Measurements from ENCODE around the gene SLC4A11.

SLC4A11 gene

GRCh38 chr20:3210346-3210745 lies 28.6 kb downstream of the SLC4A11 start:
- DNase-seq (ENCODE audit: low read depth): no peak
- H3K4me3 ChIP-seq (ENCODE audit: low read depth, low read length): peak overlapping the region; percentile 91
- no peak for TF ChIP-seq CTCF (IDR thresholded peaks at IDR 0.05; ENCODE audit: low read depth, low read length, missing control alignments)

GRCh38 chr20:3209946-3210317 lies 29.1 kb downstream of the SLC4A11 start:
- no peak for TF ChIP-seq CTCF (IDR thresholded peaks at IDR 0.05; ENCODE audit: low read depth, low read length, missing control alignments)
- peak overlapping the region; percentile 91 for H3K4me3 ChIP-seq (ENCODE audit: low read depth, low read length)
- DNase-seq (ENCODE audit: low read depth): no peak

- TF ChIP-seq CTCF (IDR thresholded peaks at IDR 0.05; ENCODE audit: low read depth, low read length, missing control alignments): no peak
- no peak for DNase-seq (ENCODE audit: low read depth)
- peak within 1 kb of the TSS; percentile 91 for H3K4me3 ChIP-seq (ENCODE audit: low read depth, low read length)
Observed at GRCh38 chr20:3209257-3209945, 29.6 kb downstream of the SLC4A11 start, which contains the start of gene ITPA. ITPA (plus strand) TSS chr20:3209498; CDS start chr20:3209552, 54 bp downstream.

GRCh38 chr20:3208786-3209256 lies 30.2 kb downstream of the SLC4A11 start:
- no peak for TF ChIP-seq CTCF (IDR thresholded peaks at IDR 0.05; ENCODE audit: low read depth, low read length, missing control alignments)
- H3K4me3 ChIP-seq (ENCODE audit: low read depth, low read length): peak overlapping the region; percentile 91
- DNase-seq (ENCODE audit: low read depth): no peak

GRCh38 chr20:3204124-3204794 lies 34.7 kb downstream of the SLC4A11 start, which contains the start of gene DDRGK1:
DDRGK1 (minus strand) TSS chr20:3204682; CDS start chr20:3204627, 55 bp downstream.
- DNase-seq (ENCODE audit: low read depth): peak; percentile 47
- no peak for TF ChIP-seq CTCF (IDR thresholded peaks at IDR 0.05; ENCODE audit: low read depth, low read length, missing control alignments)
- peak within 1 kb of the TSS; percentile 74 for H3K4me3 ChIP-seq (ENCODE audit: low read depth, low read length)

GRCh38 chr20:3203315-3204123 lies 35.5 kb downstream of the SLC4A11 start:
- DNase-seq (ENCODE audit: low read depth): no peak
- H3K4me3 ChIP-seq (ENCODE audit: low read depth, low read length): peak overlapping the region; percentile 74
- no peak for TF ChIP-seq CTCF (IDR thresholded peaks at IDR 0.05; ENCODE audit: low read depth, low read length, missing control alignments)

Measured in GM12864 (cell line).